PFSK-1 (cell line): Measurements from ENCODE around the gene CAMTA1.

Experiments
- FOXP2 ChIP-seq: optimal IDR thresholded peaks from 2 replicates; pipeline ENCODE3; 2011; ENCODE audit warnings: borderline replicate concordance, control low read depth, inconsistent platforms; ENCODE audit not compliant: insufficient read depth; ENCODE audit errors: extremely low read length, extremely low read depth
- POLR2AphosphoS5 ChIP-seq: IDR thresholded peaks from 2 replicates; pipeline ENCODE4 v1.6.1; 2012; ENCODE audit warnings: low read depth, mild to moderate bottlenecking, control low read depth, low read length, moderate library complexity

GRCh38 chr1:7070389-7071029 lies 285.3 kb downstream of the CAMTA1 start:
- TF ChIP-seq POLR2AphosphoS5 (no peak), FOXP2 (no peak)
